Neural cell (in vitro differentiated cells): Measurements from ENCODE around the gene TECPR2. TPM values are rescaled to one million over a fixed set of nuclear protein-coding genes. Genes with fewer than 3 reads are reported as not detected.

Experiments
- H2AFZ ChIP-seq: fragments of 200-600, 300-800 bp; sonication (generic), shearing (Covaris generic); 2 replicates; pipeline ENCODE4 v1.6.0; 2014; ENCODE audit warnings: low read depth, mild to moderate bottlenecking, antibody characterized with exemption, low read length, moderate library complexity
- H3F3A ChIP-seq: fragments of 200-600 bp; shearing (Covaris generic); 2 replicates; pipeline ENCODE4 v1.6.1; 2016; ENCODE audit warnings: mild to moderate bottlenecking, moderate library complexity, mixed read lengths, antibody characterized with exemption, low read length; ENCODE audit not compliant: insufficient read depth, poor library complexity, severe bottlenecking
- H3K27ac ChIP-seq: fragments of 200-600, 300-800 bp; sonication (generic), shearing (Covaris generic); 2 replicates; pipeline ENCODE4 v1.5.1; 2014; ENCODE audit warnings: mild to moderate bottlenecking, low read length, moderate library complexity
- H3K27me3 ChIP-seq: fragments of 300-800, 200-600 bp; sonication (generic), shearing (Covaris generic); 2 replicates; pipeline ENCODE4 v1.6.0; 2014; ENCODE audit warnings: mild to moderate bottlenecking, low read depth, low read length, moderate library complexity; ENCODE audit not compliant: insufficient read depth
- H3K36me3 ChIP-seq: fragments of 300-800, 200-600 bp; sonication (generic), shearing (Covaris generic); 2 replicates; pipeline ENCODE4 v1.5.1; 2014; ENCODE audit warnings: mild to moderate bottlenecking, antibody characterized with exemption, low read length, moderate library complexity; ENCODE audit not compliant: insufficient read depth
- H3K4me2 ChIP-seq: fragments of 300-800, 200-600 bp; sonication (generic), shearing (Covaris generic); 2 replicates; pipeline ENCODE4 v1.6.0; 2014; ENCODE audit warnings: mild to moderate bottlenecking, low read length
- H3K4me3 ChIP-seq: fragments of 300-800, 200-600 bp; sonication (generic), shearing (Covaris generic); 2 replicates; pipeline ENCODE4 v1.5.1; 2014; ENCODE audit warnings: mild to moderate bottlenecking, low read length, moderate library complexity
- H3K79me2 ChIP-seq: fragments of 200-600 bp; shearing (Covaris generic); replicated peaks from 2 replicates; pipeline ENCODE4 v1.6.0; 2014; ENCODE audit warnings: mild to moderate bottlenecking, low read length, moderate library complexity; ENCODE audit not compliant: insufficient read depth
- H3K9ac ChIP-seq: fragments of 300-800, 200-600 bp; sonication (generic), shearing (Covaris generic); 2 replicates; pipeline ENCODE4 v1.6.1; 2016; ENCODE audit warnings: mild to moderate bottlenecking, low read length, mixed read lengths
- H3K9me2 ChIP-seq: fragments of 200-600 bp; shearing (Covaris generic); 2 replicates; pipeline ENCODE4 v1.6.1; 2016; ENCODE audit warnings: mild to moderate bottlenecking, low read length, mixed read lengths; ENCODE audit not compliant: insufficient read depth
- H3K9me3 ChIP-seq: fragments of 200-600, 300-800 bp; sonication (generic), shearing (Covaris generic); 2 replicates; pipeline ENCODE4 v1.6.1; 2016; ENCODE audit warnings: mild to moderate bottlenecking, mixed run types, low read length, moderate library complexity, mixed read lengths
- H4K20me1 ChIP-seq: fragments of 200-600 bp; shearing (Covaris generic); 2 replicates; pipeline ENCODE4 v1.6.1; 2016; ENCODE audit warnings: mild to moderate bottlenecking, mixed run types; ENCODE audit not compliant: insufficient read depth
- CTCF ChIP-seq: fragments of 450-650 bp; IDR thresholded peaks from 2 replicates; pipeline ENCODE4 v1.5.1; 2014; ENCODE audit warnings: antibody characterized with exemption, mild to moderate bottlenecking, moderate library complexity; ENCODE audit not compliant: poor library complexity, severe bottlenecking
- EP300 ChIP-seq: fragments of 450-650 bp; conservative IDR thresholded peaks from 2 replicates; pipeline ENCODE4 v1.6.1; 2014; ENCODE audit warnings: antibody characterized with exemption, mild to moderate bottlenecking, moderate library complexity; ENCODE audit not compliant: poor library complexity, severe bottlenecking
- EZH2 ChIP-seq: fragments of 200-600, 300-800 bp; shearing (Covaris generic), sonication (generic); IDR thresholded peaks from 2 replicates; pipeline ENCODE4 v1.6.1; 2014; ENCODE audit warnings: antibody characterized with exemption, low read length, borderline replicate concordance, mild to moderate bottlenecking; ENCODE audit not compliant: insufficient read depth, poor library complexity, severe bottlenecking
- MXI1 ChIP-seq: fragments of 450-650 bp; conservative IDR thresholded peaks from 2 replicates; pipeline ENCODE4 v1.6.1; 2014; ENCODE audit warnings: antibody characterized with exemption, mild to moderate bottlenecking; ENCODE audit not compliant: poor library complexity, severe bottlenecking
- POLR2AphosphoS5 ChIP-seq: IDR thresholded peaks from 2 replicates; pipeline ENCODE4 v1.6.1; 2012
- RAD21 ChIP-seq: fragments of 450-650 bp; conservative IDR thresholded peaks from 2 replicates; pipeline ENCODE4 v1.6.1; 2014; ENCODE audit warnings: antibody characterized with exemption, mild to moderate bottlenecking, moderate library complexity
- REST ChIP-seq: IDR thresholded peaks from 2 replicates; pipeline ENCODE4 v1.6.1; 2012; ENCODE audit warnings: borderline replicate concordance
- SMC3 ChIP-seq: fragments of 450-650 bp; conservative IDR thresholded peaks from 2 replicates; pipeline ENCODE4 v1.6.1; 2014; ENCODE audit warnings: antibody characterized with exemption, mild to moderate bottlenecking, moderate library complexity; ENCODE audit not compliant: poor library complexity
- TAF1 ChIP-seq: IDR thresholded peaks from 2 replicates; pipeline ENCODE4 v1.6.1; 2012; ENCODE audit warnings: low read depth
- polyA minus RNA-seq: library from RNA; depleted of rRNA, polyadenylated mRNA; stranded (reverse); fragments of >200 nt; gene quantifications from 2 replicates; pipeline ENCODE4 v1.2.3, GENCODE V29; 2014
- polyA plus RNA-seq: library from polyadenylated mRNA; depleted of rRNA; stranded (reverse); fragments of >200 nt; gene quantifications from 2 replicates; pipeline ENCODE4 v1.2.3, GENCODE V29; 2014

The TECPR2 gene
- 6.7 and 7.0 TPM in 2 replicates for polyA plus RNA-seq
- polyA minus RNA-seq = 22.1 and 26.8 TPM in 2 replicates

- Histone ChIP-seq H3K9ac (peak within 1 kb of the TSS; percentile 86), H3K9me3 (no peaks in the 10 kb centered on the region), H3K27me3 (no peaks in the 10 kb centered on the region), H3K9me2 (no peaks in the 10 kb centered on the region), H3K27ac (peak within 1 kb of the TSS; percentile 88), H3K4me2 (peak within 1 kb of the TSS; percentile 74), H2AFZ (peak within 1 kb of the TSS; percentile 89), H4K20me1 (no peaks in the 10 kb centered on the region), H3K4me3 (peak within 1 kb of the TSS; percentile 78), H3F3A (no peaks in the 10 kb centered on the region), H3K36me3 (peaks cover 3% of the 10 kb centered on the region), H3K79me2 (peaks cover 29% of the 10 kb centered on the region)
- TF ChIP-seq CTCF (no peak), POLR2AphosphoS5 (peak; percentile 86), MXI1 (peak; percentile 91), SMC3 (no peak), REST (peak; percentile 59), TAF1 (peak; percentile 61), EP300 (peak; percentile 32)
Observed at GRCh38 chr14:102362545-102363181, at the start of gene TECPR2, which contains the start of gene CINP. TSS of gene TECPR2 (plus strand) at chr14:102362941. CDS start at chr14:102376722, 13,781 bp downstream. TSS of gene CINP (minus strand) at chr14:102362890. CDS start at chr14:102362851, 39 bp downstream.

- Histone ChIP-seq H3K9me2 (no peaks in the 10 kb centered on the region), H3K27ac (no peak overlapping the region), H3K79me2 (no peaks in the 10 kb centered on the region), H3K9ac (peak overlapping the region; percentile 39), H3K9me3 (no peaks in the 10 kb centered on the region), H3F3A (peaks cover 5% of the 10 kb centered on the region), H3K4me3 (peak overlapping the region; percentile 69), H3K36me3 (no peaks in the 10 kb centered on the region), H3K4me2 (peak overlapping the region; percentile 69), H2AFZ (no peak overlapping the region), H3K27me3 (no peaks in the 10 kb centered on the region), H4K20me1 (no peaks in the 10 kb centered on the region)
- TF ChIP-seq MXI1 (peak; percentile 91), TAF1 (no peak), REST (no peak), RAD21 (peak; percentile 97), EP300 (peak; percentile 27), SMC3 (peak; percentile 93), CTCF (peak; percentile 99), POLR2AphosphoS5 (no peak), EZH2 (no peak)
Observed at GRCh38 chr14:102314242-102315011, 48.3 kb upstream of the TECPR2 start.
